ENCODE data around the gene FAM151A.

GRCh38 chr1:54593571-54594160 is 29.7 kb downstream of the FAM151A start:
- TF ChIP-seq MXI1 (conservative IDR thresholded peaks at IDR 0.05; ENCODE audit: poor library complexity, severe bottlenecking): no peak
- no peak for TF ChIP-seq EZH2 (IDR thresholded peaks at IDR 0.05; ENCODE audit: borderline replicate concordance, insufficient read depth, low read length, poor library complexity, severe bottlenecking)
- TF ChIP-seq CTCF (IDR thresholded peaks at IDR 0.05; ENCODE audit: poor library complexity, severe bottlenecking): no peak
